Stimulated activated naive CD4-positive, alpha-beta T cell (primary cell): ENCODE results near the gene C6orf89.
A peak's percentile ranks its signal among the peaks of the same experiment; 100 is the strongest.
"Not testable (repeated sequence)": the region's sequence is repeated elsewhere in the genome, so short reads cannot be mapped to it uniquely, and the experiment has no call there.

Experiments
- DNase-seq, 6 experiments: peaks; one replicate each; lab custom pipeline; 2025; lab: John Stamatoyannopoulos, UW

Gene C6orf89

GRCh38 chr6:36947570-36948351, 62.0 kb downstream of the C6orf89 start:
- peak in 3 of 6 experiments; percentile 10 to 29 (median 12) for DNase-seq

DNA sequence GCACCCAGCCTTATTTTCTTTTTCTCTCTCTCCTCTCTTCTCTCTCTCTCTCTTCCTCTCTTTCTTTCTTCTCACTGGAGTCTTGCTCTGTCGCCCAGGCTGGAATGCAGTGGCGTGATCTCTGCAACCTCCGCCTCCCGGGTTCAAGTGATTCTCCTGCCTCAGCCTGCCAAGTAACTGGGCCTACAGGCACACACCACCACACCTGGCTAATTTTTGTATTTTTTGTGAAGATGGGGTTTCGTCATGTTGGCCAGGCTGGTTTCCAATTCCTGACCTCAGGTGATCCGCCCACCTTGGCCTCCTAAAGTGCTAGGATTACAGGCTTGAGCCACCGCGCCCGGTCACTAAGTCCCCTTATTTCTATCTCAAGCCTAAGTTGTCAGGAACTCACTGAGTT, 63.3 kb downstream of the C6orf89 start:
- DNase-seq: not testable (repeated sequence)

DNA sequence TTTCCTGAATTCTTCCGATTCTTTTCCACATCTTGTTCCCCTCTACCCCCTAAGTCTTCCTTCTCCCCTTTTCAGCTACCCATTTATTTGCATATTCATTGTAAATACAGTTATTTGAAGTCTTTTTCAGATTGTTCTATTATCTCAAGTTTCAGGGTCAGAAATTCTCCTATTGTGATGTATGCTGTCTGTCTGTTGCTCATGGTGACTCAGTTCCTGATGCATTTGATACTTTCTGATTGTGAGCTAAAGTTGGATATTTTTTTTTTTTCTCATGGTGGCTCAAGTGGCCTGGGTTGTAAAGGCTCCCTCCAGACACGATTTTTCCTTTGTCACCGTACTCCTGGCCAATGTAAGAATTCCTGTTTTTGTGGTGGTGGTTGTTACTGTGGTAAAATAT, 63.9 kb downstream of the C6orf89 start:
- DNase-seq: no peak

- DNase-seq: no peak
Observed at GRCh38 chr6:36953931-36954261, 68.1 kb downstream of the C6orf89 start.

- DNase-seq: peak in 1 of 6 experiments; percentile 8
Observed at GRCh38 chr6:36954262-36954931, 68.6 kb downstream of the C6orf89 start, which contains the start of gene PI16. Gene PI16 (plus strand): TSS chr6:36954738. CDS start chr6:36954761, 23 bp downstream.

DNA sequence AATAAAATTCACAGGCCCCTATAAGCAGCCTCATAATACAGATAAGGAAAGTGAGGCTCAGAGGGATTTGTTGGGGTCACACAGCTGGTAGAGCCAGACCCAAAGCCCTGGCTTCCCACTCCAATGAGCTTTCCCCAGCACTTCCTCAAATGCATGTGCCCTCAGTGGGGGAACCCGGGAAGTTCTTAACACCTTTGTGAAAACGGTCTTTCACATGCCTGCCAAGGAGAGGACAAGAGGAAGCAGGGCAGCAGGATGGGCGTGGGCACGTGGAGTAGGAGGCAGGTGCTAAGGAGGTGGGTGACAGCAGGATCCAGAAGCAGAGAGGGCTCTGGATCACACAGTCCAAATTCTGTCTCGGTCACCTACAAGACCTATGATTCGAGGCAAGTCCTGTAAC, 69.4 kb downstream of the C6orf89 start:
- no peak for DNase-seq

DNA sequence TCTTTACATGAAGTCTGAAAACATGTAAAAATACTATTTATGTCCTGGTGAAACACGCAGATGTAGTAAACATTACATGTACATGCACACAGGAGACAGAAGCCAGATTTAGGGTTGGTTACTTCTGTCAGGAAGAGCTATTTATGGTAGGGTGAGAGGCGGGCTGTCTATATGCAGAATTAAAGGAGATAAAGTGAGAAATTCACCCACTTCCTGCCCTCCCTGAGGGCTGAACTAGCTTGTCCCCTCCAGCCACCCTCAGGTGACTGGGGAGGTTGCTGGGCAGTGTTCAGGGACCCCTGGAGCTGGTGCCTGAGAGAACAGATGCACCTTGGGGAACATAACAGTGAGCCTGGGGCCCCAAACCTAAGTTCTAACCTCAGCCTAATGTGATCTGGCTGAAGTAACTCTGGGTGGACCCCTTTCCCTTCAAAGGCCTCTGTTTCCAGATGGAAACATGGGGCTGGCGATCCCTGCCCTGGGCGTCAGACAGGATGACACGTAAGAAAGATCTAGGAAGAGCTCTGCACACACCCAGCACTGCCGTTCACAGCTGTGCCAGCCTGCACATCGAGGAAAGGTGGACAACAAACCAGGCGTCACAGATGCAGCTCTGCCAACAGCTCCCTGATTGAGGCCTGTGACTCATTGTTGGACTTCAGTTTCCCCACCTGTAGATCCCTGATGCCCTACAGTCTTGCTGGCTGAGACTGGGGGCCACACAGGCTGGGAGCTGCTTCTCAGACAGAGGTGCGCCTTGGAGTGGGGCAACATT, 70.1 kb downstream of the C6orf89 start:
- peak in 1 of 6 experiments; percentile 13 for DNase-seq

GRCh38 chr6:36956446-36956820, 70.7 kb downstream of the C6orf89 start:
- no peak for DNase-seq

DNA sequence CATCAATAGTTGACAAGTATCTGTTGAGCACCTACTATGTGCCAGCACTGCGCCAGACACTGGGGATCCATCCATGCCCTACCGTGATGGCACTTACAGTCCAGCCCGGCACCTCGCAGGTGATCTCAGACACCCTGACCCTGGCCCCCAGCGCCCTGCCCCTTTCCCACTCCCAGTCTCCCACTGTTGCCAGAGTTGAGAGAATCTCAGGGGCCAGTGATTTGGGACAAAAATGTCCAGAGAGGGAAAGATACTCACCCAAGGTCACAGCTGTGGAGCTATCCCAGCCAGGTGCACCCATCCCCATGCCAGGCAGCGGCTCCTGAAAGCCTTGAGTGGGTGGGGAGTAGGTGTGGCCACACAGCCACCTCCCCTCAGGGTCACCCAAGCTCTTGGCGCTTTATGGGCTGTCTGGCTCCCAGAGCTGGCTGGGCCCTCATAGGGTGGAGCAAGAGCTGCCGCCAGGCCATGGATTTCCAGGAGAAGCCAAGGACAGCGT, 72.1 kb downstream of the C6orf89 start:
- no peak for DNase-seq

- no peak for DNase-seq
Observed at GRCh38 chr6:36958775-36959554, 73.2 kb downstream of the C6orf89 start.

DNA sequence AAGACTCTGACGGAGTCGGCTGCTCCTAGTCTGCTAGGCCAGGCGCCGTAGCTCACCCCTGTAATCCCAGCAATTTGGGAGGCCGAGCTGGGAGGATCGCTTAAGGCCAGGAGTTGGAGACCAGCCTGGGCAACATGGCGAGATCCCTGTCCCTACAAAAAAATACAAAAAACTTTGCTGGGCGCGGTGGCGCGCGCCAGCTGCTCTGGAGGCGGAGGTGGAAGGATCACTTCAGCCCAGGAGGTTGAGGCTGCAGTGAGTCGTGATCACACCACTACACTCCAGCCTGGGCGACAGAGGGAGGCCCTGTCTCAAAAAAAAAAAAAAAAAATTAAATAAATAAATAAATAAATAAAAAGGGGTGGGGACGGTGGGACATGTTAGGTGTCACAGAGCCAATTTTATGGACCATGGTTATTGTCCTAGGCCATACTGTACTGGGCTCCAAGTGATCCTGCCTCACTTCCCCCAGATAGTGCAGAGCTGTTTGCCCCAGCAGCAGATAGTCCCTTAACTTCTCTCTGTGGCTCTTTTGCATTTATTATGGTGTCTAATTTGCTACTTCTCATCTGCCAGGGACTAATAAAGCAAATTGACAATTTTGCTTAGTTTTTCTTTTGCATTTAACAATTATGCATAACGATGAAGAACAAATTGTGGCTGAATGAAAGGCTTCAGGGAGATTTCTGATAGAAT, 74.0 kb downstream of the C6orf89 start:
- no peak for DNase-seq

GRCh38 chr6:36961441-36962435, 76.0 kb downstream of the C6orf89 start:
- DNase-seq: no peak

GRCh38 chr6:36962874-36963273, 77.1 kb downstream of the C6orf89 start:
- peak; percentile 62 to 79 (median 75) for DNase-seq

DNA sequence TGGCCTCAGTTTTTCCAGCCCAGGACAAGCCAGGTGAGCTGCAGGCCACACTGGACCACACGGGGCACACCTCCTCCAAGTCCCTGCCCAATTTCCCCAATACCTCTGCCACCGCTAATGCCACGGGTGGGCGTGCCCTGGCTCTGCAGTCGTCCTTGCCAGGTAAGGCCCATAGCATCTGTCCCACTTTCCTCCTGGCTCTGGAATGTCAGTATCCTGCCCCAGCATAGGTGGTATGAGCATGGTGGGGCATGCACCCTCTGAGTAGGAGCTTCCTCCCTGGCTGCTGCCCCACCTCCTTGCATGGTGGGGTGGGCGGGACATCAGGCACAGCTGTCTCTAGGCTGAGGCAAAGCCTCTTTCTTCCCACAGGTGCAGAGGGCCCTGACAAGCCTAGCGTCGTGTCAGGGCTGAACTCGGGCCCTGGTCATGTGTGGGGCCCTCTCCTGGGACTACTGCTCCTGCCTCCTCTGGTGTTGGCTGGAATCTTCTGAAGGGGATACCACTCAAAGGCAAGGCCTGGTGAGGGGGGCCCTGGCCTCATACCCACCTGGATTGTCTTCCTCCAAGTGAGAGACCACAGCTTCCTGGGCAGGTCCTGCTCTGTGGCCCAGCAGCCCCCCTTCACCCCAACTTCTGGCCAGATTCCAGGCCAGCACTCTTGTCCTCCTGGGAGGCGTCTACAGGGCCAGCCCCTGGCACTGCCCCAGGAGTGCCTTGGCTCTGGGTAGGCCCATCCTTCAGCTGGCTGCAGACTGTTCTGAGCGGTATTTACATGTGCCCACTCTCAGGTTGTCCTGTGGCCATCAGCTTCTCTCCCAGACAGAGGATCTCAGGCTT, 77.9 kb downstream of the C6orf89 start:
- peak in 4 of 6 experiments; percentile 11 to 34 (median 21) for DNase-seq

DNA sequence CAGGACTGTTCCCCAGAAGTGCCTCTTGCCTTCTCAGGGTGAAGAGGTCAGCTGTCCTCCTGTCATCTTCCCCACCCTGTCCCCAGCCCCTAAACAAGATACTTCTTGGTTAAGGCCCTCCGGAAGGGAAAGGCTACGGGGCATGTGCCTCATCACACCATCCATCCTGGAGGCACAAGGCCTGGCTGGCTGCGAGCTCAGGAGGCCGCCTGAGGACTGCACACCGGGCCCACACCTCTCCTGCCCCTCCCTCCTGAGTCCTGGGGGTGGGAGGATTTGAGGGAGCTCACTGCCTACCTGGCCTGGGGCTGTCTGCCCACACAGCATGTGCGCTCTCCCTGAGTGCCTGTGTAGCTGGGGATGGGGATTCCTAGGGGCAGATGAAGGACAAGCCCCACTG, 78.6 kb downstream of the C6orf89 start:
- DNase-seq: no peak

DNA sequence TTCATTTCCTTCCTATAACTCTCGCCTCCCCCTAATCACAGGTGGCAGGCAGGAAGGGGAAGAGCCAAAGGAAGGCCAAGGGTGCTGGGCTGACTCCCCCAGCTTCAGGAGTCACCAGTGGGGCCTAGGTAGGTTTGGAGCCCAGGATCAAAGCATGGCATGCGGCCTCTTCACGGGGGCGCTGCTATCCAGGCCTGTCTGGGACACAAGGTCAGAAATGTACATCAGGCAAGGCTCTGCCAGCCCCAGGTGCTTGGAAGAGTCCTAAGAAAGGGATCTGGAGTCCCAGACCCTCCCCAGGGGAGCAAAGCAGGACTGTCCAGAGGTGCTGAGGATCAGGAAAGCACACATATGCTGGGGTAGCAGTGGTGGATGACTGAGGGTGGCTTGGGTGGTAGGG, 79.2 kb downstream of the C6orf89 start:
- no peak for DNase-seq

DNA sequence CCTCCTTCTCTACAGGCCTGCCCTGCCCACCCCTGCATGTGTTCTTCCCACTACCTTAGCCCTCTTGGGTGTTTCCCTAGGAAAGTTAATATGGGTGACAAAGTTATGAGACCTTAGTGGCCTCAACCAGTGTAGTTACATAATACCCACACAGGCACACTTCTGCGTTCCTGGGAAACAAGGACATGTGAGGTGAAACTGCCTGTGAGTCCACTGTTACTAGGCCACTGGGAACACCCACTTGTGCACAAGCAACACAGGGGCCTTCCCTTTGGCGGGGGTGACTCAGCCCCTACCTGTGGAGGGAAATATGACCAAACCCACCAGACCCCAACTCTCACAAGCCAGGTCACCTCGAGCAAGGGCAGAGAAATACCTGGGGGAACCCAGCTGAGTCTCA, 81.5 kb downstream of the C6orf89 start:
- no peak for DNase-seq

- no peak for DNase-seq
Observed at GRCh38 chr6:36967757-36968156, 82.0 kb downstream of the C6orf89 start.
